GM21528 (cell line): ENCODE results near the gene DLL3.

Experiments used
- ATAC-seq: cut with Tn5 transposase; IDR thresholded peaks from one replicate; pipeline ENCODE4 v1.9.1; 2021; ENCODE audit warnings: mild to moderate bottlenecking, moderate library complexity; ENCODE audit not compliant: unreplicated experiment, low FRiP score

DLL3 gene

GRCh38 chr19:39544226-39544903, 45.6 kb downstream of the DLL3 start:
- ATAC-seq, result no peak

- ATAC-seq, result no peak
Measured at GRCh38 chr19:39544911-39545310, 46.2 kb downstream of the DLL3 start.

GRCh38 chr19:39546599-39546998, 47.9 kb downstream of the DLL3 start:
- ATAC-seq, result no peak

GRCh38 chr19:39550197-39550596, 51.5 kb downstream of the DLL3 start:
- ATAC-seq, result no peak

- ATAC-seq, result no peak
Measured at GRCh38 chr19:39553082-39553652, 54.4 kb downstream of the DLL3 start.

- ATAC-seq, result no peak
Measured at GRCh38 chr19:39554701-39555311, 56.1 kb downstream of the DLL3 start.

GRCh38 chr19:39555883-39556282, 57.1 kb downstream of the DLL3 start:
- no peak for ATAC-seq
